GM18951 (cell line): Measurements from ENCODE around the gene SLC25A22.

Source experiments
- POLR2A ChIP-seq: IDR thresholded peaks from 4 replicates; pipeline ENCODE4 v1.6.1; 2011; ENCODE audit warnings: mild to moderate bottlenecking; ENCODE audit not compliant: insufficient read length, insufficient read depth; ENCODE audit errors: extremely low read depth
- in situ Hi-C: fragments of 300-500 bp; cut with MboI; formaldehyde crosslinking; loops from one replicate; pipeline ENCODE4 v1.12.0; 2022; ENCODE audit warnings: low sequenced_read_pairs, mixed read lengths, inconsistent platforms; ENCODE audit not compliant: unreplicated experiment

Gene SLC25A22

GRCh38 chr11:830295-831117 is 32.4 kb upstream of the SLC25A22 start:
- no peak for TF ChIP-seq POLR2A

GRCh38 chr11:829847-830294 is 31.8 kb upstream of the SLC25A22 start:
- peak; percentile 20 for TF ChIP-seq POLR2A
- in situ Hi-C loops: no loop called here

More at GRCh38 chr11:830295-831117, 32.4 kb upstream of the SLC25A22 start:
- in situ Hi-C loops: no loop called here

- TF ChIP-seq POLR2A: peak; percentile 14
- in situ Hi-C loops: no loop called here
Measured at GRCh38 chr11:829176-829846, 31.2 kb upstream of the SLC25A22 start.

- in situ Hi-C loops: no loop called here
- no peak for TF ChIP-seq POLR2A
Measured at GRCh38 chr11:828506-829175, 30.6 kb upstream of the SLC25A22 start.

- TF ChIP-seq POLR2A: no peak
- in situ Hi-C loops: no loop called here
Measured at GRCh38 chr11:827897-828192, 29.8 kb upstream of the SLC25A22 start, which contains the start of gene CRACR2B. CRACR2B (plus strand) TSS chr11:827919; CDS start chr11:828608, 689 bp downstream.

GRCh38 chr11:827146-827896 is 29.2 kb upstream of the SLC25A22 start:
- in situ Hi-C loops: no loop called here

GRCh38 chr11:826836-827145 is 28.7 kb upstream of the SLC25A22 start:
- in situ Hi-C loops: no loop called here
- no peak for TF ChIP-seq POLR2A

More at GRCh38 chr11:827146-827896, 29.2 kb upstream of the SLC25A22 start:
- peak; percentile 53 for TF ChIP-seq POLR2A

- TF ChIP-seq POLR2A: no peak
- in situ Hi-C loops: no loop called here
Measured at GRCh38 chr11:826227-826621, 28.1 kb upstream of the SLC25A22 start.

GRCh38 chr11:825366-826226 is 27.5 kb upstream of the SLC25A22 start:
- TF ChIP-seq POLR2A: no peak
- in situ Hi-C loops: no loop called here

- TF ChIP-seq POLR2A: no peak
- in situ Hi-C loops: no loop called here
Measured at GRCh38 chr11:824942-825341, 26.9 kb upstream of the SLC25A22 start.

- in situ Hi-C loops: no loop called here
- TF ChIP-seq POLR2A: no peak
Measured at GRCh38 chr11:824292-824880, 26.3 kb upstream of the SLC25A22 start.
